ENCODE measurements around the gene ANKS1B. TPM values are rescaled to one million over a fixed set of nuclear protein-coding genes. Genes with fewer than 3 reads are reported as not detected.
A peak's percentile ranks its signal among the peaks of the same experiment; 100 is the strongest.
"Not testable (repeated sequence)": the region's sequence is repeated elsewhere in the genome, so short reads cannot be mapped to it uniquely, and the experiment has no call there.

ANKS1B gene
- total RNA-seq, 1 donor from 2014 or later = 2.3 TPM

- peaks cover 6% of the 10 kb centered on the region for H3K4me1 Mint-ChIP-seq (ENCODE audit: low read depth)
- no peaks in the 10 kb centered on the region for H3K36me3 Mint-ChIP-seq (ENCODE audit: low read depth)
- no peak for DNase-seq (ENCODE audit: low spot score)
- no peaks in the 10 kb centered on the region for H3K9me3 Mint-ChIP-seq (ENCODE audit: low read depth)
- no peak for TF ChIP-seq CTCF (IDR thresholded peaks at IDR 0.05)
- H3K4me3 Mint-ChIP-seq (ENCODE audit: unreplicated experiment) = peak overlapping the region; percentile 5
- H3K27ac Mint-ChIP-seq (ENCODE audit: unreplicated experiment) = no peak overlapping the region
- H3K27me3 Mint-ChIP-seq (ENCODE audit: low read depth) = peaks cover 3% of the 10 kb centered on the region
These were observed 725.4 kb downstream of the ANKS1B start for GRCh38 chr12:99259040-99259934.

- no peaks in the 10 kb centered on the region for H3K36me3 Mint-ChIP-seq (ENCODE audit: low read depth)
- no peak overlapping the region for H3K27ac Mint-ChIP-seq (ENCODE audit: unreplicated experiment)
- H3K4me1 Mint-ChIP-seq (ENCODE audit: low read depth) = peaks cover 6% of the 10 kb centered on the region
- TF ChIP-seq CTCF (IDR thresholded peaks at IDR 0.05) = no peak
- H3K27me3 Mint-ChIP-seq (ENCODE audit: low read depth) = peaks cover 3% of the 10 kb centered on the region
- DNase-seq (ENCODE audit: low spot score) = no peak
- H3K9me3 Mint-ChIP-seq (ENCODE audit: low read depth) = no peaks in the 10 kb centered on the region
- H3K4me3 Mint-ChIP-seq (ENCODE audit: unreplicated experiment) = no peak overlapping the region
These were observed 727.1 kb downstream of the ANKS1B start for GRCh38 chr12:99257672-99258071.

DNA sequence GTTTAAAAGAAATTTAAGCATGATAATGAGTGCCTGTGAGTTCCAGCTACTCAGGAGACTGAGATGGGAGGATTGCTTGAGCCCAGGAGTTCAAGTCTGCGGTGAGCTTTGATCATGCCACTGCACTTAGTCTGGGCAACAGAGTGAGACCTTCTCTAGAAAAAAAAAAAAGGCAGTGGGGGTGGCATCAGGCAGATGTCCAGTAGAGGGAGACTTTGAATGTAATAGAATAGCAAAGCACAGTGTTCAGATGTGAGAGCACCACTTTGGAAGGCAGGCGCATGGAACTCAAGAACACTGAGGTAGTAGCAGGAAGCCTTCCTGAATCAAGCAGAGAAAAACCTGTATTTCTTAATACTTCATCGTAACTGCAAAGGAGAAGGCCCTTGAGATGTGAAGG is 731.7 kb downstream of the ANKS1B start:
- Mint-ChIP-seq H3K27me3 (ENCODE audit: low read depth) (peaks cover 2% of the 10 kb centered on the region), H3K27ac (ENCODE audit: unreplicated experiment) (no peak overlapping the region), H3K9me3 (ENCODE audit: low read depth) (no peaks in the 10 kb centered on the region), H3K36me3 (ENCODE audit: low read depth) (no peaks in the 10 kb centered on the region), H3K4me3 (ENCODE audit: unreplicated experiment) (no peak overlapping the region), H3K4me1 (ENCODE audit: low read depth) (peaks cover 3% of the 10 kb centered on the region)
- DNase-seq (ENCODE audit: low spot score) = no peak
- TF ChIP-seq CTCF (IDR thresholded peaks at IDR 0.05) = peak; percentile 28

DNA sequence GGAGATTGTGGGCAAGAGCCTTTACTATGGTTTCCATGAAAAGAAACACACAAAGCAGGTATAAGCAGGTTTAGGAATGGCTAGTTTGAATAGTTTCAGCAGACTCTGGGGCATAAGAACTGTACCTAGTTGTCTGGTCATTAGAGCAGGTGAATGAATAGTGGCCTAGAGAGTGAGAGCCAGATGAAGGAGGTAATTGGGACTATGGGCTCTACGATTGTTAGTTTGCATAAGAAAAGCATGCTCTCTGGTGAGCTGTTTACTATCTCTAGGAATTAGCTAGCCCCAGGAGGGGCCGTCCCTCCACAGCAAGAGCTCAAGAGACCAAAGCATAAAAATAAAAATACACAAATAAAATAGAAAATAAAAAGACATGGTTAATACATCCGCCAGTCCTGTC is 734.6 kb downstream of the ANKS1B start:
- no peak for TF ChIP-seq CTCF (IDR thresholded peaks at IDR 0.05)
- Mint-ChIP-seq H3K9me3 (ENCODE audit: low read depth) (no peaks in the 10 kb centered on the region), H3K36me3 (ENCODE audit: low read depth) (no peaks in the 10 kb centered on the region), H3K27ac (ENCODE audit: unreplicated experiment) (no peak overlapping the region), H3K27me3 (ENCODE audit: low read depth) (peaks cover 2% of the 10 kb centered on the region), H3K4me1 (ENCODE audit: low read depth) (peaks cover 3% of the 10 kb centered on the region), H3K4me3 (ENCODE audit: unreplicated experiment) (no peak overlapping the region)
- no peak for DNase-seq (ENCODE audit: low spot score)

DNA sequence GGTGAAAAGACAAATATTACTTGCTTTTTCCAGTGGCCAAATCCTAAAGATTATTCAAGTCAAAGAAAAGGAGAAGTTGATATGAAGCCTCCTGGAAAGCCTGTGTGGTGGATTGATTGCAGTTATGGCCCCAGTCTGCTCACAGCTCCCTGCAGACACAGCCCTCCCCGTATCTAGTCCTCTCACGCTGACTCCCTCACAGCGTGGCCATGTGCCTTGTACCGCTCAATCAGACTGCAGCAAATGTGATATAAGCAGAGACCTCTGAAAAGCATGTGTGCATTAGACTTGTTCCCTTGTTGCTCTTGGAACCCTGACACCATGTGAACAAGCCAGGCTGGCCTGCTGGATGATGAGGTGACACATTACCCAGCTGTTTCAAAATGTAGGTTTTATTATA is 735.2 kb downstream of the ANKS1B start:
- no peaks in the 10 kb centered on the region for H3K9me3 Mint-ChIP-seq (ENCODE audit: low read depth)
- H3K4me1 Mint-ChIP-seq (ENCODE audit: low read depth) = no peaks in the 10 kb centered on the region
- DNase-seq (ENCODE audit: low spot score) = no peak
- no peak overlapping the region for H3K27ac Mint-ChIP-seq (ENCODE audit: unreplicated experiment)
- no peaks in the 10 kb centered on the region for H3K36me3 Mint-ChIP-seq (ENCODE audit: low read depth)
- H3K27me3 Mint-ChIP-seq (ENCODE audit: low read depth) = peaks cover 2% of the 10 kb centered on the region
- H3K4me3 Mint-ChIP-seq (ENCODE audit: unreplicated experiment) = no peak overlapping the region
- no peak for TF ChIP-seq CTCF (IDR thresholded peaks at IDR 0.05)

- not testable (repeated sequence) for DNase-seq (ENCODE audit: low spot score); H3K4me1 Mint-ChIP-seq (ENCODE audit: low read depth); H3K36me3 Mint-ChIP-seq (ENCODE audit: low read depth); H3K27ac Mint-ChIP-seq (ENCODE audit: unreplicated experiment); H3K4me3 Mint-ChIP-seq (ENCODE audit: unreplicated experiment); H3K27me3 Mint-ChIP-seq (ENCODE audit: low read depth)
- H3K9me3 Mint-ChIP-seq (ENCODE audit: low read depth) = peaks cover 21% of the 10 kb centered on the region
These were observed 746.7 kb downstream of the ANKS1B start for GRCh38 chr12:99237907-99238538.
